ENCODE measurements around the gene ABCG4.

- TF ChIP-seq CTCF (IDR thresholded peaks at IDR 0.05; ENCODE audit: low read depth, low read length, missing input control) (no peak), YY1 (IDR thresholded peaks at IDR 0.05) (no peak), REST (IDR thresholded peaks at IDR 0.05) (no peak), FOXA1 (IDR thresholded peaks at IDR 0.05) (no peak), SP1 (IDR thresholded peaks at IDR 0.05) (no peak), RAD21 (IDR thresholded peaks at IDR 0.05) (no peak), TAF1 (conservative IDR thresholded peaks at IDR 0.05) (no peak), HNF4A (conservative IDR thresholded peaks at IDR 0.05) (no peak), NR2F2 (IDR thresholded peaks at IDR 0.05) (no peak)
These were observed 37.3 kb downstream of the ABCG4 start for GRCh38 chr11:119185981-119186634.
